Naive thymus-derived CD8-positive, alpha-beta T cell (primary cell): ENCODE measurements around the gene MLKL. TPM values are rescaled to one million over a fixed set of nuclear protein-coding genes. Genes with fewer than 3 reads are reported as not detected.

ENCODE experiments used
- ATAC-seq, 2 donors: fragments of 150-1000 bp; cut with Tn5 transposase in 1 of 2; sonication (Bioruptor Pico), chemical (Tn5 transposase) in 1 of 2; 1 replicate in 1 of 2; 2 replicates in 1 of 2; pipeline ENCODE4 v1.10.0; 2021; ENCODE audit warnings: mild to moderate bottlenecking in 2 of 2, moderate library complexity in 2 of 2
- POLR2A ChIA-PET: fragments of 350-600 bp; sonication (Branson Sonifier 250); formaldehyde crosslinking; loops from one replicate; lab custom pipeline; 2021; ENCODE audit warnings: antibody characterized with exemption; lab: Charles Lee
- DNase-seq, 10 donors: peaks; one replicate each; pipeline versions ENCODE4 v3.0.0 to v3.0.0-alpha.2; 2020 to 2022
- H3K27ac Mint-ChIP-seq, 10 donors: one replicate each; pipeline ENCODE4 v1.8.0; 2020 to 2022; ENCODE audit warnings: mild to moderate bottlenecking in 10 of 10, mixed read lengths in 10 of 10, moderate library complexity in 4 of 10, inconsistent platforms in 1 of 10
- H3K27me3 Mint-ChIP-seq, 5 donors: one replicate each; pipeline ENCODE4 v1.8.0; 2021 to 2022; ENCODE audit warnings: mixed read lengths in 5 of 5
- H3K36me3 Mint-ChIP-seq, 3 donors: one replicate each; pipeline ENCODE4 v1.8.0; 2020 to 2022; ENCODE audit warnings: mixed read lengths in 3 of 3, mild to moderate bottlenecking in 2 of 3, inconsistent platforms in 1 of 3
- H3K4me1 Mint-ChIP-seq, 4 donors: one replicate each; pipeline ENCODE4 v1.8.0; 2021 to 2022; ENCODE audit warnings: mixed read lengths in 4 of 4
- H3K4me3 Mint-ChIP-seq, 10 donors: one replicate each; pipeline ENCODE4 v1.8.0; 2020 to 2022; ENCODE audit warnings: mild to moderate bottlenecking in 10 of 10, mixed read lengths in 10 of 10, moderate library complexity in 6 of 10, inconsistent platforms in 1 of 10
- H3K9me3 Mint-ChIP-seq, 9 donors: one replicate each; pipeline ENCODE4 v1.8.0; 2020 to 2022; ENCODE audit warnings: mixed read lengths in 9 of 9, mild to moderate bottlenecking in 3 of 9, inconsistent platforms in 1 of 9, moderate library complexity in 1 of 9
- polyA plus RNA-seq, 3 donors: library from polyadenylated mRNA; unstranded; fragments of 300-500 nt; fragmentation: Illumina TruSeq; gene quantifications; one replicate each; pipeline ENCODE4 v1.2.3, GENCODE V29; 2021
- total RNA-seq, 8 experiments: library from RNA in 2 of 8; stranded (reverse) in 2 of 8; gene quantifications; one replicate each; pipeline ENCODE4 v1.2.3 and lab custom pipeline; 2021 to 2026

MLKL gene
- total and polyA plus RNA-seq, 5 experiments from 2014 or later = 7.3 to 20.6 (median 9.3) TPM

- no peaks in the 10 kb centered on the region for H3K36me3 Mint-ChIP-seq
- POLR2A ChIA-PET = interaction anchor here (0.6 kb wide), 1 partner anchor 358 kb away, joined by 4 read pairs; no protein-coding TSS in a partner anchor
- H3K4me3 Mint-ChIP-seq = no peak overlapping the region
- DNase-seq (no peak), ATAC-seq (no peak)
- H3K4me1 Mint-ChIP-seq = peaks cover 3 to 7% (median 4%) of the 10 kb centered on the region in 4 donors
- no peaks in the 10 kb centered on the region for H3K27me3 Mint-ChIP-seq
- no peaks in the 10 kb centered on the region for H3K9me3 Mint-ChIP-seq
- H3K27ac Mint-ChIP-seq = no peak overlapping the region
These were observed 12.7 kb upstream of the MLKL start for GRCh38 chr16:74713325-74713724.

GRCh38 chr16:74711938-74712337, 11.3 kb upstream of the MLKL start:
- Mint-ChIP-seq H3K9me3 (no peaks in the 10 kb centered on the region), H3K4me3 (peak overlapping the region in 1 of 10 donors; percentile 75), H3K4me1 (peaks cover 2 to 7% (median 3%) of the 10 kb centered on the region in 4 donors), H3K36me3 (no peaks in the 10 kb centered on the region), H3K27me3 (no peaks in the 10 kb centered on the region), H3K27ac (peak overlapping the region in 1 of 10 donors; percentile 71)
- no peak for DNase-seq
- no peak for ATAC-seq
- POLR2A ChIA-PET = interaction anchor here (1.4 kb wide), 1 partner anchor 11 kb away, joined by 5 read pairs; the partner anchor contains the start of gene MLKL

- Mint-ChIP-seq H3K9me3 (no peaks in the 10 kb centered on the region), H3K27me3 (no peaks in the 10 kb centered on the region), H3K36me3 (no peaks in the 10 kb centered on the region), H3K4me1 (peaks cover 2 to 7% (median 3%) of the 10 kb centered on the region in 4 donors), H3K4me3 (no peak overlapping the region), H3K27ac (no peak overlapping the region)
- POLR2A ChIA-PET = interaction anchor here (0.7 to 1.4 kb wide), 2 partner anchors 10 to 36 kb away, joined by 5 to 8 read pairs; partner anchors contain the start of gene MLKL
- no peak for ATAC-seq
- DNase-seq = no peak
These were observed 9.7 kb upstream of the MLKL start for GRCh38 chr16:74710401-74710800.

GRCh38 chr16:74709441-74709877, 8.8 kb upstream of the MLKL start:
- DNase-seq = peak; percentile 64 to 87 (median 76)
- Mint-ChIP-seq H3K4me1 (peaks cover 2 to 7% (median 4%) of the 10 kb centered on the region in 4 donors), H3K27ac (peak overlapping the region in 5 of 10 donors; percentile 9 to 67 (median 19)), H3K4me3 (no peak overlapping the region), H3K9me3 (no peaks in the 10 kb centered on the region), H3K27me3 (no peaks in the 10 kb centered on the region), H3K36me3 (no peaks in the 10 kb centered on the region)
- peak; percentile 99 to 100 for ATAC-seq
- POLR2A ChIA-PET = interaction anchor here (1.4 kb wide), 1 partner anchor 9 kb away, joined by 5 read pairs; the partner anchor contains the start of gene MLKL

DNA sequence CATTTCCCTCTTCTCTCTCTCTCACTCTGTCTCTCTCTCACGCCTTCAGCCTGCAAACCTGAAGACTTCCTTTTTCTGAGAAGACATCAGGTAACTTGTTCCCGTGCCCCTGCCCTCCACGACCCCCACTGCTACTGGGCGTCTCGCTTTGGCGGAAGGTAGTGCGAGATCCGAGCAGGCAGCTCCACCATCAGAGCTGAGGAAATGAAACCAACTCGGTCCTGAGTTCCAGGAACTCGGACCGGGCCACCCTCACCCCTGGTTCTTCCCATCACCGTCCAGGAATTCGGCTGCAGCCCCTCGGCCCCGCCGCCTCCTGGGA, 585 bp downstream of the MLKL start:
- peak; percentile 39 to 46 for ATAC-seq
- POLR2A ChIA-PET = interaction anchor here (0.6 to 2.9 kb wide), 8 partner anchors 10 to 947 kb away, joined by 3 to 32 read pairs (median 4); partner anchors contain the start of genes GLG1, KARS1, RFWD3 and TERF2IP
- H3K27ac Mint-ChIP-seq = peak overlapping the region; percentile 93 to 99 (median 98)
- H3K4me1 Mint-ChIP-seq = peaks cover 21 to 66% (median 59%) of the 10 kb centered on the region in 4 donors
- peak in 7 of 10 donors; percentile 6 to 41 (median 25) for DNase-seq
- H3K27me3 Mint-ChIP-seq = no peaks in the 10 kb centered on the region
- peaks cover 0 to 17% (median 2%) of the 10 kb centered on the region in 3 donors for H3K36me3 Mint-ChIP-seq
- H3K4me3 Mint-ChIP-seq = peak overlapping the region; percentile 90 to 100 (median 98)
- H3K9me3 Mint-ChIP-seq = no peaks in the 10 kb centered on the region

- no peak for DNase-seq
- peak overlapping the region; percentile 69 to 100 (median 98) for H3K4me3 Mint-ChIP-seq
- peaks cover 0 to 21% (median 2%) of the 10 kb centered on the region in 3 donors for H3K36me3 Mint-ChIP-seq
- ATAC-seq = no peak
- H3K9me3 Mint-ChIP-seq = no peaks in the 10 kb centered on the region
- H3K27me3 Mint-ChIP-seq = no peaks in the 10 kb centered on the region
- H3K27ac Mint-ChIP-seq = peak overlapping the region; percentile 49 to 99 (median 94)
- peaks cover 21 to 65% (median 59%) of the 10 kb centered on the region in 4 donors for H3K4me1 Mint-ChIP-seq
- POLR2A ChIA-PET = interaction anchor here (1.3 to 2.9 kb wide), 4 partner anchors 9 to 948 kb away, joined by 3 to 32 read pairs (median 4); partner anchors contain the start of genes KARS1, RFWD3 and TERF2IP
These were observed 996 bp downstream of the MLKL start for GRCh38 chr16:74699666-74700065.

GRCh38 chr16:74698222-74698621, 2.4 kb downstream of the MLKL start:
- Mint-ChIP-seq H3K27me3 (no peaks in the 10 kb centered on the region), H3K36me3 (peaks cover 0 to 33% (median 5%) of the 10 kb centered on the region in 3 donors), H3K4me3 (peak overlapping the region in 9 of 10 donors; percentile 19 to 100 (median 94)), H3K4me1 (peaks cover 19 to 72% (median 59%) of the 10 kb centered on the region in 4 donors), H3K27ac (peak overlapping the region; percentile 35 to 99 (median 84)), H3K9me3 (no peaks in the 10 kb centered on the region)
- no peak for DNase-seq
- POLR2A ChIA-PET = interaction anchor here (0.6 kb wide), 1 partner anchor 51 kb away, joined by 3 read pairs; no protein-coding TSS in a partner anchor
- no peak for ATAC-seq

GRCh38 chr16:74695450-74696422, 4.9 kb downstream of the MLKL start:
- Mint-ChIP-seq H3K4me1 (peaks cover 18 to 58% (median 53%) of the 10 kb centered on the region in 4 donors), H3K27me3 (no peaks in the 10 kb centered on the region), H3K9me3 (peaks cover 0 to under 1% (median 0%) of the 10 kb centered on the region in 9 donors), H3K4me3 (peak overlapping the region; percentile 74 to 91 (median 82)), H3K36me3 (peaks cover 8 to 54% (median 20%) of the 10 kb centered on the region in 3 donors), H3K27ac (peak overlapping the region; percentile 48 to 93 (median 75))
- DNase-seq (peak in 9 of 10 donors; percentile 40 to 80 (median 54)), ATAC-seq (peak; percentile 60 to 72)
- POLR2A ChIA-PET = interaction anchor here (0.5 to 1.2 kb wide), 2 partner anchors 29 to 194 kb away, joined by 3 to 5 read pairs; partner anchors contain the start of gene RFWD3

DNA sequence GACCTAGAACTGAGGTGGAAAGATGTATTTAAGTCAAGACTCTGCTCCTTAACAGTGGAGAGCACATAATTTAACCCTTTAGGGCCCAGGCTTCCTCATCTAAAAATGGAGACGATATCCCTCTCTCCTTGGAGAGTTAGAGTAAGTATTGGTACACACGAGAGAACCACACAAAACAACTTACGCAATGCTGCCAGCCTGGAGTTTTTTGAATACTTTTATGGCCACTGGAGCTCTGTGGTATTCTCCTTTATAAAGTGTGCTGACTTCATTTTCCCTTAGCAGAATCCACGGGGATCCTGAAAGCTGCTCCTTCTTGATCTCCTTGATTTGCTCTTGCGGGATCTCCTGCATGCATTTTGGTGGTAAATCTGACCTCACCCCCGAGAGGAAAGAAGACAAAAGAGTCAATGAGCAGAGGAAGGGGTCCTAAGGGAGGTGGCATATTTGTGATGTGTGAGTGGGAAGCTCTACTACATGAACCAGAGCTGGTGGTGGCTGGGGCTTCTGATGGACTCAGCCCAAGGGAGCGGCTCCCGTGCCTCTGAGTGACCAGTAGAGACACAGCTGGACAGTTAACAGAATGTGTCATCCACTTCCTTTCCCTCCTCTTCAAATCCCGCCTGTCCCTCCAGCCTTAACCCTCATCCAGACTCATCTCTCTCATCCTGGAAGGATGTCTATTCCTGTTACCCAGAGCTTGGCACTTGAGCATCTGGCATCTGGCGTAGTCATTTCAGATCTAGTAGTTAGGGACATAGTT, 9.4 kb downstream of the MLKL start:
- DNase-seq (no peak), ATAC-seq (no peak)
- H3K36me3 Mint-ChIP-seq = peaks cover 18 to 87% (median 40%) of the 10 kb centered on the region in 3 donors
- peaks cover 8 to 21% (median 19%) of the 10 kb centered on the region in 4 donors for H3K4me1 Mint-ChIP-seq
- no peaks in the 10 kb centered on the region for H3K27me3 Mint-ChIP-seq
- H3K4me3 Mint-ChIP-seq = no peak overlapping the region
- H3K9me3 Mint-ChIP-seq = peaks cover 0 to 1% (median 0%) of the 10 kb centered on the region in 9 donors
- H3K27ac Mint-ChIP-seq = peak overlapping the region in 3 of 10 donors; percentile 29 to 67 (median 31)
- POLR2A ChIA-PET = interaction anchor here (0.9 kb wide), 2 partner anchors 9 to 25 kb away, joined by 3 to 4 read pairs; partner anchors contain the start of genes MLKL and RFWD3

- Mint-ChIP-seq H3K36me3 (peaks cover 0 to 81% (median 14%) of the 10 kb centered on the region in 3 donors), H3K9me3 (no peaks in the 10 kb centered on the region), H3K4me1 (peaks cover 0 to 5% (median under 1%) of the 10 kb centered on the region in 4 donors), H3K27me3 (no peaks in the 10 kb centered on the region), H3K27ac (peak overlapping the region in 1 of 10 donors; percentile 57), H3K4me3 (no peak overlapping the region)
- POLR2A ChIA-PET = no interaction called here
- ATAC-seq (no peak), DNase-seq (no peak)
These were observed 18.1 kb downstream of the MLKL start for GRCh38 chr16:74682556-74682955.

GRCh38 chr16:74680681-74681080, 20.0 kb downstream of the MLKL start:
- Mint-ChIP-seq H3K36me3 (peaks cover 0 to 81% (median 11%) of the 10 kb centered on the region in 3 donors), H3K27me3 (no peaks in the 10 kb centered on the region), H3K27ac (no peak overlapping the region), H3K4me3 (no peak overlapping the region), H3K9me3 (no peaks in the 10 kb centered on the region), H3K4me1 (peaks cover 0 to 5% (median under 1%) of the 10 kb centered on the region in 4 donors)
- ATAC-seq (no peak), DNase-seq (no peak)
- POLR2A ChIA-PET = no interaction called here
